ENCODE measurements around the gene LSM3. TPM values are rescaled to one million over a fixed set of nuclear protein-coding genes. Genes with fewer than 3 reads are reported as not detected.

Gene LSM3
- total and polyA plus RNA-seq, 7 experiments from 2014 or later: 6.0 to 26.2 (median 9.4) TPM

- intact Hi-C loops (cut with micrococcal nuclease): no loop called here
- H3K4me3 ChIP-seq (ENCODE audit: low read length): no peak overlapping the region
- ChIA-PET POLR2A (interaction anchor here (1.7 kb wide), 1 partner anchor 13 kb away, joined by 5 read pairs; the partner anchor contains the start of genes CHCHD4 and TMEM43), CTCF (no interaction called here)
- H3K36me3 Mint-ChIP-seq: peaks cover 6 to 56% (median 14%) of the 10 kb centered on the region in 5 donors
- H3K27me3 ChIP-seq (ENCODE audit: control insufficient read depth in 2 of 2, insufficient read depth in 2 of 2, low read length in 2 of 2): no peaks in the 10 kb centered on the region
- H3K27ac Mint-ChIP-seq: peak overlapping the region in 1 of 9 donors; percentile 70
- no peaks in the 10 kb centered on the region for H3K9me3 Mint-ChIP-seq
- H3K4me1 ChIP-seq (ENCODE audit: control insufficient read depth in 2 of 2, insufficient read depth in 2 of 2, low read length in 2 of 2): peaks cover 20 to 24% of the 10 kb centered on the region in 2 donors
- peaks cover 16 to 25% (median 20%) of the 10 kb centered on the region in 7 donors for H3K4me1 Mint-ChIP-seq
- peaks cover 5 to 94% (median 16%) of the 10 kb centered on the region in 3 experiments for H3K36me3 ChIP-seq (ENCODE audit: control insufficient read depth in 2 of 3, insufficient read depth in 3 of 3, low read length in 3 of 3)
- H3K4me3 Mint-ChIP-seq: no peak overlapping the region
- H3K27me3 Mint-ChIP-seq: no peaks in the 10 kb centered on the region
- no peak for DNase-seq
- no peaks in the 10 kb centered on the region for H3K9me3 ChIP-seq (ENCODE audit: control insufficient read depth in 2 of 3, low read length in 3 of 3)
- no peak overlapping the region for H3K27ac ChIP-seq (ENCODE audit: low read depth, low read length)
- ATAC-seq: no peak
Observed at GRCh38 chr3:14137445-14137844, 41.2 kb upstream of the LSM3 start.

- Mint-ChIP-seq H3K4me3 (no peak overlapping the region), H3K36me3 (peaks cover 6 to 47% (median 10%) of the 10 kb centered on the region in 5 donors)
Observed at GRCh38 chr3:14138109-14138877, 40.3 kb upstream of the LSM3 start.

GRCh38 chr3:14138878-14139655, 39.5 kb upstream of the LSM3 start:
- H3K36me3 Mint-ChIP-seq: peaks cover 6 to 40% (median 10%) of the 10 kb centered on the region in 5 donors
- CTCF ChIA-PET: no interaction called here
- POLR2A ChIA-PET: interaction anchor here (0.7 to 0.8 kb wide), 2 partner anchors 14 to 1540 kb away, joined by 3 read pairs; partner anchors contain the start of genes CHCHD4 and TMEM43

More at GRCh38 chr3:14138109-14138877, 40.3 kb upstream of the LSM3 start:
- Histone ChIP-seq H3K4me1 (ENCODE audit: control insufficient read depth in 2 of 2, insufficient read depth in 2 of 2, low read length in 2 of 2) (peaks cover 27 to 30% of the 10 kb centered on the region in 2 donors), H3K27me3 (ENCODE audit: control insufficient read depth in 2 of 2, insufficient read depth in 2 of 2, low read length in 2 of 2) (no peaks in the 10 kb centered on the region), H3K9me3 (ENCODE audit: control insufficient read depth in 2 of 3, low read length in 3 of 3) (no peaks in the 10 kb centered on the region), H3K27ac (ENCODE audit: low read depth, low read length) (no peak overlapping the region), H3K36me3 (ENCODE audit: control insufficient read depth in 2 of 3, insufficient read depth in 3 of 3, low read length in 3 of 3) (peaks cover 5 to 86% (median 12%) of the 10 kb centered on the region in 3 experiments), H3K4me3 (ENCODE audit: low read length) (no peak overlapping the region)
- Mint-ChIP-seq H3K27me3 (no peaks in the 10 kb centered on the region), H3K9me3 (no peaks in the 10 kb centered on the region), H3K4me1 (peaks cover 23 to 34% (median 29%) of the 10 kb centered on the region in 7 donors), H3K27ac (peak overlapping the region in 6 of 9 donors; percentile 32 to 83 (median 72))
- ChIA-PET POLR2A (interaction anchor here (1.7 kb wide), 1 partner anchor 14 kb away, joined by 5 read pairs; the partner anchor contains the start of genes CHCHD4 and TMEM43), CTCF (no interaction called here)
- intact Hi-C loops (cut with micrococcal nuclease): no loop called here
- no peak for DNase-seq
- ATAC-seq: no peak

GRCh38 chr3:14139771-14140170, 38.8 kb upstream of the LSM3 start:
- H3K36me3 ChIP-seq (ENCODE audit: control insufficient read depth in 2 of 3, insufficient read depth in 3 of 3, low read length in 3 of 3): peaks cover 0 to 71% (median 12%) of the 10 kb centered on the region in 3 experiments
- Mint-ChIP-seq H3K27me3 (no peaks in the 10 kb centered on the region), H3K4me3 (no peak overlapping the region), H3K4me1 (peaks cover 26 to 47% (median 39%) of the 10 kb centered on the region in 7 donors), H3K27ac (peak overlapping the region in 7 of 9 donors; percentile 52 to 100 (median 76)), H3K9me3 (no peaks in the 10 kb centered on the region), H3K36me3 (peaks cover 6 to 34% (median 9%) of the 10 kb centered on the region in 5 donors)
- ChIA-PET CTCF (no interaction called here), POLR2A (interaction anchor here (0.7 to 0.8 kb wide), 2 partner anchors 15 to 1540 kb away, joined by 3 read pairs; partner anchors contain the start of genes CHCHD4 and TMEM43)
- no peaks in the 10 kb centered on the region for H3K27me3 ChIP-seq (ENCODE audit: control insufficient read depth in 2 of 2, insufficient read depth in 2 of 2, low read length in 2 of 2)
- ATAC-seq: no peak
- H3K9me3 ChIP-seq (ENCODE audit: control insufficient read depth in 2 of 3, low read length in 3 of 3): no peaks in the 10 kb centered on the region
- intact Hi-C loops (cut with micrococcal nuclease): loop anchor here in 1 of 2 donors (5.0 to 10.0 kb wide), 2 partner anchors 485 to 1127 kb away; no protein-coding TSS in a partner anchor
- no peak for DNase-seq
- no peak overlapping the region for H3K27ac ChIP-seq (ENCODE audit: low read depth, low read length)
- no peak overlapping the region for H3K4me3 ChIP-seq (ENCODE audit: low read length)
- H3K4me1 ChIP-seq (ENCODE audit: control insufficient read depth in 2 of 2, insufficient read depth in 2 of 2, low read length in 2 of 2): peaks cover 41 to 45% of the 10 kb centered on the region in 2 donors

More at GRCh38 chr3:14138878-14139655, 39.5 kb upstream of the LSM3 start:
- Mint-ChIP-seq H3K4me3 (no peak overlapping the region), H3K27me3 (no peaks in the 10 kb centered on the region), H3K27ac (peak overlapping the region in 7 of 9 donors; percentile 25 to 100 (median 75)), H3K4me1 (peaks cover 25 to 40% (median 32%) of the 10 kb centered on the region in 7 donors), H3K9me3 (no peaks in the 10 kb centered on the region)
- Histone ChIP-seq H3K27ac (ENCODE audit: low read depth, low read length) (no peak overlapping the region), H3K4me1 (ENCODE audit: control insufficient read depth in 2 of 2, insufficient read depth in 2 of 2, low read length in 2 of 2) (peaks cover 34 to 38% of the 10 kb centered on the region in 2 donors), H3K36me3 (ENCODE audit: control insufficient read depth in 2 of 3, insufficient read depth in 3 of 3, low read length in 3 of 3) (peaks cover 0 to 78% (median 12%) of the 10 kb centered on the region in 3 experiments), H3K27me3 (ENCODE audit: control insufficient read depth in 2 of 2, insufficient read depth in 2 of 2, low read length in 2 of 2) (no peaks in the 10 kb centered on the region), H3K4me3 (ENCODE audit: low read length) (no peak overlapping the region), H3K9me3 (ENCODE audit: control insufficient read depth in 2 of 3, low read length in 3 of 3) (no peaks in the 10 kb centered on the region)
- DNase-seq: no peak
- intact Hi-C loops (cut with micrococcal nuclease): no loop called here
- ATAC-seq: no peak

- H3K4me3 Mint-ChIP-seq: no peak overlapping the region
- H3K27ac Mint-ChIP-seq: peak overlapping the region in 8 of 9 donors; percentile 56 to 100 (median 96)
- Histone ChIP-seq H3K36me3 (ENCODE audit: control insufficient read depth in 2 of 3, insufficient read depth in 3 of 3, low read length in 3 of 3) (peaks cover 0 to 68% (median 6%) of the 10 kb centered on the region in 3 experiments), H3K4me1 (ENCODE audit: control insufficient read depth in 2 of 2, insufficient read depth in 2 of 2, low read length in 2 of 2) (peaks cover 50 to 52% of the 10 kb centered on the region in 2 donors), H3K27ac (ENCODE audit: low read depth, low read length) (peak overlapping the region; percentile 79), H3K4me3 (ENCODE audit: low read length) (no peak overlapping the region), H3K9me3 (ENCODE audit: control insufficient read depth in 2 of 3, low read length in 3 of 3) (no peaks in the 10 kb centered on the region), H3K27me3 (ENCODE audit: control insufficient read depth in 2 of 2, insufficient read depth in 2 of 2, low read length in 2 of 2) (no peaks in the 10 kb centered on the region)
- intact Hi-C loops (cut with micrococcal nuclease): loop anchor here in 1 of 2 donors (5.0 to 10.0 kb wide), 2 partner anchors 486 to 1128 kb away; no protein-coding TSS in a partner anchor
- no peaks in the 10 kb centered on the region for H3K9me3 Mint-ChIP-seq
- no peak for ATAC-seq
- ChIA-PET POLR2A (interaction anchor here (2.8 to 7.2 kb wide), 3 partner anchors 15 to 38 kb away, joined by 14 to 96 read pairs (median 22); partner anchors contain the start of genes CHCHD4, LSM3, TMEM43 and XPC), CTCF (interaction anchor here (2.7 kb wide), 1 partner anchor 16 kb away, joined by 12 read pairs; the partner anchor contains the start of genes CHCHD4 and TMEM43)
- DNase-seq: no peak
- H3K36me3 Mint-ChIP-seq: peaks cover 5 to 30% (median 6%) of the 10 kb centered on the region in 5 donors
- no peaks in the 10 kb centered on the region for H3K27me3 Mint-ChIP-seq
- H3K4me1 Mint-ChIP-seq: peaks cover 30 to 56% (median 46%) of the 10 kb centered on the region in 7 donors
Observed at GRCh38 chr3:14140668-14141067, 37.9 kb upstream of the LSM3 start.
